GM08714 (cell line): Measurements from ENCODE around the gene PSMA6.

Experiments used
- H3K4me3 ChIP-seq: fragments of 200-500 bp; sonication (Bioruptor generic); 2 replicates; pipeline ENCODE4 v1.5.1; 2014; ENCODE audit warnings: mild to moderate bottlenecking, low read length, inconsistent platforms
- ZNF274 ChIP-seq: IDR thresholded peaks from 2 replicates; pipeline ENCODE4 v1.6.1; 2012; ENCODE audit warnings: mild to moderate bottlenecking, low read depth, low read length

PSMA6 gene

GRCh38 chr14:35261774-35262173 lies 30.4 kb upstream of the PSMA6 start:
- no peak overlapping the region for H3K4me3 ChIP-seq
- TF ChIP-seq ZNF274: no peak

DNA sequence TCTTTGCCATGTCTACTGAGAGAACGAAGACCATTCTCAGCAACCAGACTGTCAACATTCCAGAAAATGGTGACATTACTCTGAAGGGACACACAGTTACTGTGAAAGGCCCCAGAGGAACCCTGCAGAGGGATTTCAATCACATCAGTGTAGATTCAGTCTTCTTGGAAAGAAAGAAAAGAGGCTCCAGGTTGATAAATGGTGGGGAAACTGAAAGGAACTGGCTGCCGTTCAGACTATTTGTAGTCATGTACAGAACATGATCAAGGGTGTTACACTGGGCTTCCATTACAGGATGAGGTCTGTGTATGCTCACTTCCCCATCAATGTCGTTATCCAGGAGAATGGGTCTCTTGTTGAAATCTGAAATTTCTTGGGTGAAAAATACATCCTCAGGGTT lies 29.7 kb upstream of the PSMA6 start:
- no peak for TF ChIP-seq ZNF274
- no peak overlapping the region for H3K4me3 ChIP-seq

- TF ChIP-seq ZNF274: no peak
- H3K4me3 ChIP-seq: no peak overlapping the region
These were observed 23.2 kb upstream of the PSMA6 start for GRCh38 chr14:35268946-35269345.

DNA sequence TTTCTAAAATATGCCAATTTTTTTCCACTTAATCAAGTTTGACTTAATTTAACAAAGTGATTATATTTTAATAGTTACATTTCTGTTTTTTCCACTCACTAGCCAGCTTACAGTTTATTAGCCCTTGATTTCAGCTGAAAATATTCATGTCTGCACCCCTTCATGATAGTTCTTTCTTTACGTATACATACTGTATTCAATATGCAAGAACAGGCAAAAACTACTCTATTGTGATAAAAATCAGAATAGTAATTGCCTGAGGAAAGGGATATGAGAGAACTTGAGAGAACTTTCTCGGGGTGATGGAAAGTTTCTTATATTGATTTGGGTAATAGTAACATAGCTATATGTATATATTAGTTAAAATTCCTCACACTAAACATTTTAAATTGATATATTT lies 17.4 kb upstream of the PSMA6 start:
- TF ChIP-seq ZNF274: no peak
- no peak overlapping the region for H3K4me3 ChIP-seq

- no peak overlapping the region for H3K4me3 ChIP-seq
- TF ChIP-seq ZNF274: no peak
These were observed 15.0 kb upstream of the PSMA6 start for GRCh38 chr14:35277179-35277578.

GRCh38 chr14:35279369-35279768 lies 12.8 kb upstream of the PSMA6 start:
- no peak for TF ChIP-seq ZNF274
- H3K4me3 ChIP-seq: no peak overlapping the region

DNA sequence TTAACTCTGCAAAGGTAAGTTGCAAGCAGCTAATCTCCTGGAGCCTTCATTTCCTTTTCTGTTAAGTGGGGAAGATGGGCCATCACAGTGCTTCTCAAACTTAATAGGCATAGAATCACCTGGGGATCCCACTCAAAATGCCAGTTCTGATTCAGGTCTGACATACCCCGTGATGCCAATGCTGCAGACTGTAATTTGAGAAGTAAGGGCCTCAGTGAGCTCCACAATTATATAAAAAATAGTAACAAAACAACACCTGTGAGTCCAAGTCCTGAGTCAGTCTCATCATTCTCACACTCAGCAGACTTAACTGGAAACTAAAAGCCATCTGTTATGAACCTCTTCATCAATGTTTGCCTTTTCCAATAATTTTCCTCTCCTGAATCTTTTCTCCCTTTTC lies 10.8 kb upstream of the PSMA6 start:
- H3K4me3 ChIP-seq: no peak overlapping the region
- no peak for TF ChIP-seq ZNF274

DNA sequence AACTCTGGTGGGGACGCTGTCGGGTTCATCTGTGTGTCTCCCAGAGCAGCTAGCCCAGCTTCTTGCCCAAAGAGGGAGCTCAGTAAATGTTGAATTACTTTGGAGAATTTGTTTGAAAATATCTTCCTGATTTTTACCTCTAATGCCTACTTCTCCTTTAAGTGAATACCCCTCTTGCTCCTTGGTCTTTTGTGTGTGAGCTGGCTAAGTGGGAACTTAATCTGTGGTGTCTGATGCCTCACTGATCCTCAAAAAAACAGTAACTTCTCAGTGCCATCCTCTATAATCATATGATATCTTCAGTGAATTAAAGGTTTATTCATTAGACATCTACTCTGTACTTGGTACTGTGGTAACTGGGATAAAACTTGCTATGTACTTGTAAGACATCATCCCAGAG lies 7.7 kb upstream of the PSMA6 start:
- no peak for TF ChIP-seq ZNF274
- H3K4me3 ChIP-seq: no peak overlapping the region

DNA sequence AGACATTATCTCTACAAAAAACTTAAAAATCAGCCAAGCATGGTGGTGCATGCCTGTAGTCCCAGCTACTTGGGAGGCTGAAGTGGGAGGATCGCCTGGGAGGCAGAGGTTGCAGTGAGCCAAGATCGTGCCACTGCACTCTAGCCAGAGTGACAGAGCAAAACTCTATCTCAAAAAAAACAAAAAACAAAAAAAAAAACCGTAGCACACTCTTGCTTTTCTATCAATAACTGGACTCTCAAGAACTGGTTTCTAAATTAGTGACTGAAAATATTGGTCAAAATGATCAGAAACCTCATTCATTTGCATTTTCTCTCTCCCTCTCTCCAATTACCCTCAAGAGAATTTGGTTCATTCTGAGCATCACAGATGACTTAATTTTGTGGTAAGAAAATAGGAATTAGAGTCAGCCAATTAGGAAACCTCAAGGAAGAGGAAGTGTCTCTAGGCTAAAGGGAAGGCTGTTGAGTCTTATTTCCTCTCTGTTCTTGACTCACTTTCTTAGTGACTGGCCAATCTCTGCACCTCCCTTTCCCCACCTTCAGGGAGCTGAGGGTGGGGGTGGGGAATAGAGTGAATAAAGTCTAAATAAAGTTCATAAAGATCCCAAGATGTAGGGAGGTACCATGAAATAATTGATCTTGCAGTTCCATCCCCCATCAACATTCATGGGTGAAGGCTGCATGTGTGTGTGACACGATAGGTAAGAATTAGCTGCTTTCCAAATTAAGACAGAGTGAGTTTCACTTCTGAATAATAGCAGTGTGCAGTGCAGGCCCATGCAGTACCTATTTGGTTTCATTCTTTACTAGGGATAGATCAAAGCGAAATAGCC lies 6.8 kb upstream of the PSMA6 start:
- peak overlapping the region; percentile 69; the same call in 1 of the 2 replicates for H3K4me3 ChIP-seq
- no peak for TF ChIP-seq ZNF274

DNA sequence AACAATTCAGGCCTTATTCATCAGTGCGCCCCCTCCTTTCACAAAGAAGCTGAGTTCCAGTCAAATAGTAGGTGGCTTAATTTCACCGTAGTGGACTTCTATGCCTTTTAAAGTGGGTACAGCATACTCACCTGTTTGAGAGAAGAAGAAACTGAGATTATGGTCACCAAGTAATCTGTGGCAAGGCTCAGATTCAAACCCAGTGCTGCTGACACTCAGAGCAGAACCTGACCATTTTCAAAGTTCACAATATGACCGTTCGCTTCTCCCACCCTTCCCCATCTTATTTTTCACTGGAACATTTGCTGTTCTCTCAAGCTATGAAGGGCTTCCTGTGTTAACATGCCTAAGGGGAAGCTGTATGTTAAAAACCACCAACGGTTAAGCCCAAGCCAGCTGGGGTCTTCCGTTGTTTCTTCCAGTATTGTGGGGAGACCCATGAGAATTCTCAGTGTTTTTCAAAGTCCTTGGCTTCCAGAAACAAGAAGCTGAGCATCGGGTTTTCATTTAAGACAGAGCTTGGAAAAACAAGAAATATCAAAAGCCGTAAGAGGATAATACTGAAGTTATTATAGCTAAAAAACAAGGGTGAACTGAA lies 6.1 kb upstream of the PSMA6 start:
- peak overlapping the region; percentile 69; the same call in 1 of the 2 replicates for H3K4me3 ChIP-seq
- TF ChIP-seq ZNF274: no peak

DNA sequence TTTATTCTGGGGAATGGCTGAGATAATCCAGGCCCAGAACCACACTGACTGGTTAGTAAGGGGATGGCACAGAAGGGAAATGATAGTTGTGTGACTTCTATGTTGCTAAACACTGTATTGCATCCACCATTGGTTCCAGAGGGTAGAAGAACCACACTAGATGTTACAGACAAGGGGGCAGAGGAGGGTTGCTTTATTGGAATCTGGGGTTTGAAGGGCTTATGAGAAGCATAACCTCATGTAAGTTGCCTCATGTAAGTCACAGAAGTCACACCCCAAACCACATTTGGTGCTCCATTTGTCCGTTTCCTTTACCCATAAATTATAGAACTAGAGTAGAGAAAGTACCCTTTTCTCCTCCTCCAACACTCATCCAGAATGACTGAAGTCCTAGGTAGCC lies 5.5 kb upstream of the PSMA6 start:
- peak overlapping the region; percentile 32; the same call in 1 of the 2 replicates for H3K4me3 ChIP-seq
- no peak for TF ChIP-seq ZNF274

GRCh38 chr14:35287431-35288013 lies 4.7 kb upstream of the PSMA6 start:
- H3K4me3 ChIP-seq: no peak overlapping the region; the same call in 1 of the 2 replicates
- no peak for TF ChIP-seq ZNF274

GRCh38 chr14:35289623-35290022 lies 2.6 kb upstream of the PSMA6 start:
- TF ChIP-seq ZNF274: no peak
- H3K4me3 ChIP-seq: no peak overlapping the region

GRCh38 chr14:35292770-35293561 lies 784 bp downstream of the PSMA6 start:
- peak overlapping the region; percentile 75 for H3K4me3 ChIP-seq
- TF ChIP-seq ZNF274: no peak
